ENCODE measurements around the gene MYT1. TPM values are rescaled to one million over a fixed set of nuclear protein-coding genes. Genes with fewer than 3 reads are reported as not detected.

Gene MYT1
- total RNA-seq, 1 donor from 2014 or later = 2.3 TPM

DNA sequence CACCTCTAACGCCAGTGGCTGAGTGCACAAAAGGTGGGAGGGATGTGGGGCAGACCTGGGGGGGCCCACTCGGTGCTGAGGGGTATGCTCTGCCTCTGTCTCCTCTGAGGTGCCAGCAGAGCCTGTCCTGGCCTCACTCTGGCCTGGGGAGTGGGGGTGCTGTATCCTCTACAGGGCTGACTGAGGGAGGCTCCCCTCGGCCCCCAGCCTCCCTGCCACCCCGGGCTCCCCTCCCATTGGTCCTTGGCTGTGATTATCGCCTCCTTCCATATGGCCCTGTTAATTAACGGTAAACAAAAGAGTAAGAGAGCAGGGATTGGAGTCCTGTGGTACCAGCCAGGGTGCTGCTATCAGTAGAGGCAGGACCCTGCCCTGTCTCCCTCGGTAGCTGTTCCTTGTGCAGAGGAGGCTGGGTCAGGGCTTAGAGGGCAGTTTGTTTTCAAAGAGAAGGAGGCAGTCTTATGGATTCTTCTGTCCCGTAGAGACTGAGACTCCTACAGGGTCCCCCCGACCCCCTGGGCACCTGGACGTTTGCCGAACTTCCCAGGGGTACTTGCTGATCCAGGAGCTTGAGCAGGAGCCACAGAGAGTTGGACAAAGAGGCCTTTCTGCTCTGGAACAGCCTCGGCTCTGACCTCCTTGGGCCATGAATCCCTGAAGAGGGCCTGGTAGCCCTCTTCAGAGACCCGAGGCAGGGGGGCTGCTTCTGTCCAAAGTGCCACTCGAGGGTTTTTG, 1.8 kb downstream of the MYT1 start:
- H3K36me3 Mint-ChIP-seq (ENCODE audit: insufficient read depth) = no peaks in the 10 kb centered on the region
- no peaks in the 10 kb centered on the region for H3K9me3 Mint-ChIP-seq (ENCODE audit: low read depth)
- H3K27ac Mint-ChIP-seq = no peak overlapping the region
- DNase-seq (ENCODE audit: low spot score, unreplicated experiment) = no peak
- peaks cover 54% of the 10 kb centered on the region for H3K27me3 Mint-ChIP-seq
- no peak overlapping the region for H3K4me3 Mint-ChIP-seq (ENCODE audit: low read depth)
- peaks cover 4% of the 10 kb centered on the region for H3K4me1 Mint-ChIP-seq (ENCODE audit: low read depth)
- TF ChIP-seq, protein P1, sequence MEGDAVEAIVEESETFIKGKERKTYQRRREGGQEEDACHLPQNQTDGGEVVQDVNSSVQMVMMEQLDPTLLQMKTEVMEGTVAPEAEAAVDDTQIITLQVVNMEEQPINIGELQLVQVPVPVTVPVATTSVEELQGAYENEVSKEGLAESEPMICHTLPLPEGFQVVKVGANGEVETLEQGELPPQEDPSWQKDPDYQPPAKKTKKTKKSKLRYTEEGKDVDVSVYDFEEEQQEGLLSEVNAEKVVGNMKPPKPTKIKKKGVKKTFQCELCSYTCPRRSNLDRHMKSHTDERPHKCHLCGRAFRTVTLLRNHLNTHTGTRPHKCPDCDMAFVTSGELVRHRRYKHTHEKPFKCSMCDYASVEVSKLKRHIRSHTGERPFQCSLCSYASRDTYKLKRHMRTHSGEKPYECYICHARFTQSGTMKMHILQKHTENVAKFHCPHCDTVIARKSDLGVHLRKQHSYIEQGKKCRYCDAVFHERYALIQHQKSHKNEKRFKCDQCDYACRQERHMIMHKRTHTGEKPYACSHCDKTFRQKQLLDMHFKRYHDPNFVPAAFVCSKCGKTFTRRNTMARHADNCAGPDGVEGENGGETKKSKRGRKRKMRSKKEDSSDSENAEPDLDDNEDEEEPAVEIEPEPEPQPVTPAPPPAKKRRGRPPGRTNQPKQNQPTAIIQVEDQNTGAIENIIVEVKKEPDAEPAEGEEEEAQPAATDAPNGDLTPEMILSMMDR (IDR thresholded peaks at IDR 0.05; ENCODE audit: unreplicated experiment) = no peak

GRCh38 chr20:64166721-64167615, 2.7 kb downstream of the MYT1 start:
- TF ChIP-seq, protein P1 (IDR thresholded peaks at IDR 0.05; ENCODE audit: unreplicated experiment) = no peak
- Mint-ChIP-seq H3K4me1 (ENCODE audit: low read depth) (no peaks in the 10 kb centered on the region), H3K27ac (no peak overlapping the region), H3K36me3 (ENCODE audit: insufficient read depth) (no peaks in the 10 kb centered on the region), H3K27me3 (peaks cover 45% of the 10 kb centered on the region), H3K9me3 (ENCODE audit: low read depth) (no peaks in the 10 kb centered on the region), H3K4me3 (ENCODE audit: low read depth) (no peak overlapping the region)
- no peak for DNase-seq (ENCODE audit: low spot score, unreplicated experiment)

GRCh38 chr20:64167676-64168075, 3.4 kb downstream of the MYT1 start:
- Mint-ChIP-seq H3K4me3 (ENCODE audit: low read depth) (no peak overlapping the region), H3K36me3 (ENCODE audit: insufficient read depth) (no peaks in the 10 kb centered on the region), H3K9me3 (ENCODE audit: low read depth) (no peaks in the 10 kb centered on the region), H3K27ac (no peak overlapping the region), H3K27me3 (peaks cover 38% of the 10 kb centered on the region), H3K4me1 (ENCODE audit: low read depth) (no peaks in the 10 kb centered on the region)
- no peak for DNase-seq (ENCODE audit: low spot score, unreplicated experiment)
- TF ChIP-seq, protein P1 (IDR thresholded peaks at IDR 0.05; ENCODE audit: unreplicated experiment) = no peak

- Mint-ChIP-seq H3K9me3 (ENCODE audit: low read depth) (no peaks in the 10 kb centered on the region), H3K27me3 (peaks cover 36% of the 10 kb centered on the region), H3K36me3 (ENCODE audit: insufficient read depth) (no peaks in the 10 kb centered on the region), H3K27ac (no peak overlapping the region), H3K4me1 (ENCODE audit: low read depth) (no peaks in the 10 kb centered on the region), H3K4me3 (ENCODE audit: low read depth) (no peak overlapping the region)
- DNase-seq (ENCODE audit: low spot score, unreplicated experiment) = no peak
- TF ChIP-seq, protein P1 (IDR thresholded peaks at IDR 0.05; ENCODE audit: unreplicated experiment) = no peak
Measured at GRCh38 chr20:64168381-64169090, 4.3 kb downstream of the MYT1 start.

GRCh38 chr20:64169091-64169560, 4.9 kb downstream of the MYT1 start:
- no peaks in the 10 kb centered on the region for H3K4me1 Mint-ChIP-seq (ENCODE audit: low read depth)
- DNase-seq (ENCODE audit: low spot score, unreplicated experiment) = no peak
- no peaks in the 10 kb centered on the region for H3K36me3 Mint-ChIP-seq (ENCODE audit: insufficient read depth)
- peaks cover 30% of the 10 kb centered on the region for H3K27me3 Mint-ChIP-seq
- no peak overlapping the region for H3K27ac Mint-ChIP-seq
- TF ChIP-seq, protein P1 (IDR thresholded peaks at IDR 0.05; ENCODE audit: unreplicated experiment) = no peak
- no peak overlapping the region for H3K4me3 Mint-ChIP-seq (ENCODE audit: low read depth)
- H3K9me3 Mint-ChIP-seq (ENCODE audit: low read depth) = no peaks in the 10 kb centered on the region

All from progenitor cell of endocrine pancreas (in vitro differentiated cells).